Naive thymus-derived CD8-positive, alpha-beta T cell (primary cell): ENCODE data around the gene MREG. TPM values are rescaled to one million over a fixed set of nuclear protein-coding genes. Genes with fewer than 3 reads are reported as not detected.
"Not testable (repeated sequence)": the region's sequence is repeated elsewhere in the genome, so short reads cannot be mapped to it uniquely, and the experiment has no call there.

Source experiments
- ATAC-seq, 2 donors: fragments of 150-1000 bp; cut with Tn5 transposase in 1 of 2; sonication (Bioruptor Pico), chemical (Tn5 transposase) in 1 of 2; 1 replicate in 1 of 2; 2 replicates in 1 of 2; pipeline ENCODE4 v1.10.0; 2021; ENCODE audit warnings: mild to moderate bottlenecking in 2 of 2, moderate library complexity in 2 of 2
- POLR2A ChIA-PET: fragments of 350-600 bp; sonication (Branson Sonifier 250); formaldehyde crosslinking; loops from one replicate; lab custom pipeline; 2021; ENCODE audit warnings: antibody characterized with exemption; lab: Charles Lee
- DNase-seq, 10 donors: peaks; one replicate each; pipeline versions ENCODE4 v3.0.0 to v3.0.0-alpha.2; 2020 to 2022
- H3K27ac Mint-ChIP-seq, 10 donors: one replicate each; pipeline ENCODE4 v1.8.0; 2020 to 2022; ENCODE audit warnings: mild to moderate bottlenecking in 10 of 10, mixed read lengths in 10 of 10, moderate library complexity in 4 of 10, inconsistent platforms in 1 of 10
- H3K27me3 Mint-ChIP-seq, 5 donors: one replicate each; pipeline ENCODE4 v1.8.0; 2021 to 2022; ENCODE audit warnings: mixed read lengths in 5 of 5
- H3K36me3 Mint-ChIP-seq, 3 donors: one replicate each; pipeline ENCODE4 v1.8.0; 2020 to 2022; ENCODE audit warnings: mixed read lengths in 3 of 3, mild to moderate bottlenecking in 2 of 3, inconsistent platforms in 1 of 3
- H3K4me1 Mint-ChIP-seq, 4 donors: one replicate each; pipeline ENCODE4 v1.8.0; 2021 to 2022; ENCODE audit warnings: mixed read lengths in 4 of 4
- H3K4me3 Mint-ChIP-seq, 10 donors: one replicate each; pipeline ENCODE4 v1.8.0; 2020 to 2022; ENCODE audit warnings: mild to moderate bottlenecking in 10 of 10, mixed read lengths in 10 of 10, moderate library complexity in 6 of 10, inconsistent platforms in 1 of 10
- H3K9me3 Mint-ChIP-seq, 9 donors: one replicate each; pipeline ENCODE4 v1.8.0; 2020 to 2022; ENCODE audit warnings: mixed read lengths in 9 of 9, mild to moderate bottlenecking in 3 of 9, inconsistent platforms in 1 of 9, moderate library complexity in 1 of 9
- polyA plus RNA-seq, 3 donors: library from polyadenylated mRNA; unstranded; fragments of 300-500 nt; fragmentation: Illumina TruSeq; gene quantifications; one replicate each; pipeline ENCODE4 v1.2.3, GENCODE V29; 2021
- total RNA-seq, 8 experiments: library from RNA in 2 of 8; stranded (reverse) in 2 of 8; gene quantifications; one replicate each; pipeline ENCODE4 v1.2.3 and lab custom pipeline; 2021 to 2026

Gene MREG
- total and polyA plus RNA-seq, 5 experiments from 2014 or later = 0.97 to 8.5 (median 3.3) TPM

- Mint-ChIP-seq H3K4me3 (no peak overlapping the region), H3K27ac (peak overlapping the region in 5 of 10 donors; percentile 16 to 75 (median 41)), H3K36me3 (peaks cover 0 to 5% (median 0%) of the 10 kb centered on the region in 3 donors), H3K27me3 (no peaks in the 10 kb centered on the region), H3K9me3 (no peaks in the 10 kb centered on the region), H3K4me1 (peaks cover 26 to 47% (median 31%) of the 10 kb centered on the region in 4 donors)
- no peak for DNase-seq
- no peak for ATAC-seq
- POLR2A ChIA-PET = no interaction called here
Measured at GRCh38 chr2:216003876-216004696, 9.3 kb downstream of the MREG start.

- Mint-ChIP-seq H3K27ac (peak overlapping the region in 7 of 10 donors; percentile 9 to 94 (median 67)), H3K9me3 (no peaks in the 10 kb centered on the region), H3K27me3 (no peaks in the 10 kb centered on the region), H3K4me3 (no peak overlapping the region), H3K4me1 (peaks cover 27 to 49% (median 33%) of the 10 kb centered on the region in 4 donors), H3K36me3 (peaks cover 0 to 5% (median under 1%) of the 10 kb centered on the region in 3 donors)
- DNase-seq = no peak
- no peak for ATAC-seq
- POLR2A ChIA-PET = no interaction called here
Measured at GRCh38 chr2:216002693-216003092, 10.7 kb downstream of the MREG start.

- Mint-ChIP-seq H3K4me3 (no peak overlapping the region), H3K4me1 (peaks cover 31 to 52% (median 37%) of the 10 kb centered on the region in 4 donors), H3K27ac (peak overlapping the region in 7 of 10 donors; percentile 6 to 94 (median 67)), H3K36me3 (peaks cover 0 to 5% (median 4%) of the 10 kb centered on the region in 3 donors), H3K27me3 (no peaks in the 10 kb centered on the region), H3K9me3 (no peaks in the 10 kb centered on the region)
- no peak for DNase-seq
- POLR2A ChIA-PET = no interaction called here
- no peak for ATAC-seq
Measured at GRCh38 chr2:216002101-216002678, 11.2 kb downstream of the MREG start.

DNA sequence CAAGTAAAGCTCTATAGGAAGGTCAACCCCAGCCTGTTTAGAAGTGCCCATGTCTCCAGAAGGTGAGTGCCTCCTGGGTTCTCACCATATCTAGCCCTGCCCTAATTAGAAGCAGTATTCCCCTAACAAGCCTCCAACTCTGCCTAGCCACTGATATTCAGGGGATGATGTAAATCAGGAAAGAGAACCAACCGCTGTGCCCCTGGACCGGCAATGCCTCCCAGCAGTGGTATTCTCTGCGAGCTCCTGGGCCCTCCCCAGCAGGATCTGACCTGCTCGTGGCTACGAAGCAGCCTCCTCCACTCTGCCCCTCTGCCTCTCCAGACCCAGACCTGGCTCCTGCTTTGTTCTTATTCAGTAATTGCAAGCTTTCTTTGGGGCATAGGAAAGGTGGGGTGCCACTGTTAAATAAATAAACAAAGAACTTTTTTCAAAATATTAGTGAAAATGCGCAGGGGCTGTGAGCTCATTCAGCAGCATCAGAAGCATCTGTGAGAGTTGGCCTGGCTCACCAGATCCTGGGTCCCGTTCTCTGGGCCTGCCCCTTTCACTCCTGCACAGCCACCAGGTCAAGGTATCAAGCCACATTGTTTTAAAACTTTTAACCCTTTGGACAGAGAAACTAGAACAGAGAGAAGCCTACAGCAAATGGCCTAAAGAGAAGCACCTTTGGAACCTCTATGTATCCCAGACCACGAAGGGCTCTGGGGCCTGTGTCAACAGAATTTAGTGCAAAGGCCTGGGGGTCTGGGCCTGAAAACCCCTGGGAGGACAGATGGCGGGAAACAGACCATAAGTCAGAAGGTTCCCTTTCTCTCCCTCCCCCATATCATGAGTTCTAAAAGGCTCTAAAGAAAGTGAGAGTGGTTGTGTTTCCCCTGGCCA is 11.9 kb downstream of the MREG start:
- no peaks in the 10 kb centered on the region for H3K27me3 Mint-ChIP-seq
- peak overlapping the region in 1 of 10 donors; percentile 2 for H3K27ac Mint-ChIP-seq
- H3K36me3 Mint-ChIP-seq = peaks cover 3 to 9% (median 4%) of the 10 kb centered on the region in 3 donors
- H3K4me1 Mint-ChIP-seq = peaks cover 25 to 46% (median 31%) of the 10 kb centered on the region in 4 donors
- ATAC-seq (no peak), DNase-seq (no peak)
- POLR2A ChIA-PET = no interaction called here
- no peaks in the 10 kb centered on the region for H3K9me3 Mint-ChIP-seq
- no peak overlapping the region for H3K4me3 Mint-ChIP-seq

GRCh38 chr2:215998636-215999035 is 14.7 kb downstream of the MREG start:
- DNase-seq = no peak
- Mint-ChIP-seq H3K36me3 (peaks cover 16 to 33% (median 30%) of the 10 kb centered on the region in 3 donors), H3K27me3 (no peaks in the 10 kb centered on the region), H3K9me3 (peaks cover 0 to 1% (median 0%) of the 10 kb centered on the region in 9 donors), H3K4me1 (peaks cover 11 to 22% (median 17%) of the 10 kb centered on the region in 4 donors), H3K27ac (no peak overlapping the region), H3K4me3 (no peak overlapping the region)
- ATAC-seq = no peak
- POLR2A ChIA-PET = no interaction called here

DNA sequence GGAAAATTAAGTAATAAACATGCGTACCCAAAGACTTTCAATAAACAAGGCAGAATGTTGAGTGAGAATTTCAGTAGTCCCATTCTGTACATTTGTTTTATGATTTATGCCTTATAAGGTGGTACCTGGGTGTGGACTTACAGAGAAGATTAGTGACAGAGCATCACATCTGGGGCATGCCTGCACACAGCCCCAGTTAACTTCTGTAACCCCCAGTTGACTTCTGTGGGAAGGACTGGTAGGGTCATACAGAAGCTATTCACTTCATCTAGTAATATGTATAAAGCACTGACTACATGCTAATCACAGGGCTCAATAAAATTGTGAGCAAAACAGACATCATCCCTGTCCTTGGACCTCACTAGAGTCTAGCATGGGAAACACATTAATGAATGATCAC is 16.1 kb downstream of the MREG start:
- Mint-ChIP-seq H3K36me3 (peaks cover 31 to 45% (median 43%) of the 10 kb centered on the region in 3 donors), H3K27ac (peak overlapping the region in 5 of 10 donors; percentile 1 to 60 (median 18)), H3K4me1 (peaks cover 6 to 12% (median 7%) of the 10 kb centered on the region in 4 donors), H3K27me3 (no peaks in the 10 kb centered on the region), H3K4me3 (peak overlapping the region in 2 of 10 donors; percentile 1 to 20), H3K9me3 (peaks cover 0 to 11% (median 3%) of the 10 kb centered on the region in 9 donors)
- POLR2A ChIA-PET = no interaction called here
- no peak for ATAC-seq
- no peak for DNase-seq

DNA sequence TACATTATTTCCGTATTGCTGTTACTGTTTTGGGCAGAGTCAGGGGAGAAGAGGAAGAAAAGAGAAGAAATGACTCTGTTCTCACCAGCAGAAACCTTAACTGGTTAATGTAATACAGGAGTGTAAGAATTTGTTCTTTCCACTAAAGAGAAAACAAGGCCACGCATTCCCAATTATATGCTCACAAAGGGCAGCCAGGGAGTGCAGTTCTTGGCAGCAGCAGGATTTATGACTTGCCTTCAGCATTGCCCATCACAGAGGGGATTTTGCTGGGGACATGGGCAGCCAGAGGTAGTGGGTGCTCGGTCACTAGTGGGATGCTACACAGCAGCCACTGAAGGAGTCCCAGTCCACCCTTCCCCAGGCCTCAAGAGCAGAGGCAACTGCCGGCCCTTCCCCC is 18.4 kb downstream of the MREG start:
- H3K27ac Mint-ChIP-seq = no peak overlapping the region
- peaks cover 52 to 68% (median 66%) of the 10 kb centered on the region in 3 donors for H3K36me3 Mint-ChIP-seq
- H3K4me3 Mint-ChIP-seq = no peak overlapping the region
- H3K27me3 Mint-ChIP-seq = no peaks in the 10 kb centered on the region
- DNase-seq (no peak), ATAC-seq (no peak)
- H3K9me3 Mint-ChIP-seq = peaks cover 11 to 33% (median 22%) of the 10 kb centered on the region in 9 donors
- POLR2A ChIA-PET = no interaction called here
- peaks cover 6 to 8% (median 7%) of the 10 kb centered on the region in 4 donors for H3K4me1 Mint-ChIP-seq

GRCh38 chr2:215988556-215989207 is 24.7 kb downstream of the MREG start:
- H3K4me1 Mint-ChIP-seq, H3K27me3 Mint-ChIP-seq, DNase-seq, ATAC-seq, POLR2A ChIA-PET, H3K27ac Mint-ChIP-seq, H3K4me3 Mint-ChIP-seq: not testable (repeated sequence)
- Mint-ChIP-seq H3K9me3 (peaks cover 11 to 64% (median 30%) of the 10 kb centered on the region in 9 donors), H3K36me3 (peaks cover 72 to 83% (median 78%) of the 10 kb centered on the region in 3 donors)

DNA sequence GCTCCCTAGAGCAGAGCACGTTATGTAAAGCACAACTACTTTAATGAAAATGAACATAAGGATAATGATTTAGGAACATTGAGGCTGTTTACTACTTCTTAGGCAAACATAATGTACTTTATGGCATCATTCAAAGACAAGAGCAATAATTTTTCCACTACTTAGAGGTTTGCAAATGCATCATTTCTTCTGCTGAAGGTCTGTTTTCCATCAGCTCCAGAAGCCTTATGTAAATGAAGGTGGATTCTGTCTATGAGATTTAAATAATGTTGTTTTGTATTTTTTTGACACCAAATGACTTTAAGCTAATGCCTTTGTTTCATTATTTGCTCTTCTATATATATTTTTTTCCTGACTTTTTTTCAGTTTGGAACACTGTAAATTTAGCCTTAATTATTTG is 28.1 kb downstream of the MREG start:
- Mint-ChIP-seq H3K36me3 (peaks cover 41 to 62% (median 60%) of the 10 kb centered on the region in 3 donors), H3K9me3 (peaks cover 0 to 36% (median 13%) of the 10 kb centered on the region in 9 donors), H3K4me3 (no peak overlapping the region), H3K27ac (no peak overlapping the region), H3K4me1 (peaks cover 0 to 4% (median 0%) of the 10 kb centered on the region in 4 donors), H3K27me3 (no peaks in the 10 kb centered on the region)
- DNase-seq = no peak
- POLR2A ChIA-PET = no interaction called here
- ATAC-seq = no peak

- no peaks in the 10 kb centered on the region for H3K27me3 Mint-ChIP-seq
- no peak for ATAC-seq
- no peak for DNase-seq
- H3K27ac Mint-ChIP-seq = no peak overlapping the region
- H3K36me3 Mint-ChIP-seq = peaks cover 36 to 60% (median 59%) of the 10 kb centered on the region in 3 donors
- peaks cover 0 to 30% (median 11%) of the 10 kb centered on the region in 9 donors for H3K9me3 Mint-ChIP-seq
- no peak overlapping the region for H3K4me3 Mint-ChIP-seq
- POLR2A ChIA-PET = no interaction called here
- peaks cover 0 to 3% (median 2%) of the 10 kb centered on the region in 4 donors for H3K4me1 Mint-ChIP-seq
Measured at GRCh38 chr2:215984661-215985060, 28.7 kb downstream of the MREG start.

- no peak overlapping the region for H3K4me3 Mint-ChIP-seq
- DNase-seq (no peak), ATAC-seq (no peak)
- no peak overlapping the region for H3K27ac Mint-ChIP-seq
- H3K27me3 Mint-ChIP-seq = no peaks in the 10 kb centered on the region
- peaks cover 0 to 22% (median 4%) of the 10 kb centered on the region in 9 donors for H3K9me3 Mint-ChIP-seq
- POLR2A ChIA-PET = no interaction called here
- peaks cover 28 to 53% (median 52%) of the 10 kb centered on the region in 3 donors for H3K36me3 Mint-ChIP-seq
- peaks cover 0 to 5% (median 1%) of the 10 kb centered on the region in 4 donors for H3K4me1 Mint-ChIP-seq
Measured at GRCh38 chr2:215983581-215984351, 29.6 kb downstream of the MREG start.
